RWPE1 (cell line): Measurements from ENCODE around the gene TBC1D21.
A peak's percentile ranks its signal among the peaks of the same experiment; 100 is the strongest.
"Not testable (repeated sequence)": the region's sequence is repeated elsewhere in the genome, so short reads cannot be mapped to it uniquely, and the experiment has no call there.

Source experiments
- CTCF ChIA-PET: fragments of 350-600 bp; sonication (Branson Sonifier 250); formaldehyde crosslinking; extraction: SDS; loops from one replicate; lab custom pipeline; 2021; lab: Yijun Ruan, JAX
- POLR2A ChIA-PET: fragments of 400-600 bp; formaldehyde crosslinking; extraction: SDS; loops from one replicate; lab custom pipeline; 2020; ENCODE audit warnings: antibody characterized with exemption; ENCODE audit not compliant: low non-redundant PET; lab: Yijun Ruan, JAX
- DNase-seq: peaks from one replicate; pipeline ENCODE4 v3.0.0; 2012; ENCODE audit warnings: low spot score
- H3K27ac ChIP-seq: fragments of 450-650 bp; 2 replicates; pipeline ENCODE4 v1.5.1; 2017
- TF ChIP-seq, protein P1 (sequence below): fragments of 450-650 bp; conservative IDR thresholded peaks from 2 replicates; pipeline ENCODE4 v1.5.1; 2017; ENCODE audit warnings: low read depth, mild to moderate bottlenecking

Gene TBC1D21

DNA sequence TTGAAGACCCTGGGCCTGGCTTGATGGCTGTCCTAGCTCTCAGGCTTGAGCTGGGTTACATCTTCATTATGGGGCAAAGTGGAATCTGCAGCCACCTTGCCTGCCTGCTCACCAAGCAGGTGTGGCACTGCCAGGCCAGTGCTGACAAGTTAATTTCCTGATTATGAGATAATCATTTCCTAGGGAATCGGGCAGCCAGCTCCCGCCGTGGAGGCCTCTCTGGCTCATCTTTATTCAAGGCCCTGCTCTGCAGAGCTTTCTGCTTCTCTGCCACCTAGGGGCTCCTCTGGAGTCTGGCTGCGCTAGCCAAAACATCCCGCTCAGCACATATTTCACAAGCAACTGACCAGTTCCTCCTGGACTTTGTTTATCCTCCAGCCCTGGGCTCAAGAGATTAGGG, 62.8 kb downstream of the TBC1D21 start:
- peak overlapping the region; percentile 53 for H3K27ac ChIP-seq
- TF ChIP-seq, protein P1, sequence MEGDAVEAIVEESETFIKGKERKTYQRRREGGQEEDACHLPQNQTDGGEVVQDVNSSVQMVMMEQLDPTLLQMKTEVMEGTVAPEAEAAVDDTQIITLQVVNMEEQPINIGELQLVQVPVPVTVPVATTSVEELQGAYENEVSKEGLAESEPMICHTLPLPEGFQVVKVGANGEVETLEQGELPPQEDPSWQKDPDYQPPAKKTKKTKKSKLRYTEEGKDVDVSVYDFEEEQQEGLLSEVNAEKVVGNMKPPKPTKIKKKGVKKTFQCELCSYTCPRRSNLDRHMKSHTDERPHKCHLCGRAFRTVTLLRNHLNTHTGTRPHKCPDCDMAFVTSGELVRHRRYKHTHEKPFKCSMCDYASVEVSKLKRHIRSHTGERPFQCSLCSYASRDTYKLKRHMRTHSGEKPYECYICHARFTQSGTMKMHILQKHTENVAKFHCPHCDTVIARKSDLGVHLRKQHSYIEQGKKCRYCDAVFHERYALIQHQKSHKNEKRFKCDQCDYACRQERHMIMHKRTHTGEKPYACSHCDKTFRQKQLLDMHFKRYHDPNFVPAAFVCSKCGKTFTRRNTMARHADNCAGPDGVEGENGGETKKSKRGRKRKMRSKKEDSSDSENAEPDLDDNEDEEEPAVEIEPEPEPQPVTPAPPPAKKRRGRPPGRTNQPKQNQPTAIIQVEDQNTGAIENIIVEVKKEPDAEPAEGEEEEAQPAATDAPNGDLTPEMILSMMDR: peak; percentile 38
- DNase-seq: peak; percentile 81
- POLR2A ChIA-PET: interaction anchor here (0.6 kb wide), 2 partner anchors 9 to 918 kb away, joined by 3 to 7 read pairs; no protein-coding TSS in a partner anchor
- CTCF ChIA-PET: interaction anchor here (0.9 to 1.7 kb wide), 3 partner anchors 9 to 37 kb away, joined by 3 to 8 read pairs (median 3); no protein-coding TSS in a partner anchor

DNA sequence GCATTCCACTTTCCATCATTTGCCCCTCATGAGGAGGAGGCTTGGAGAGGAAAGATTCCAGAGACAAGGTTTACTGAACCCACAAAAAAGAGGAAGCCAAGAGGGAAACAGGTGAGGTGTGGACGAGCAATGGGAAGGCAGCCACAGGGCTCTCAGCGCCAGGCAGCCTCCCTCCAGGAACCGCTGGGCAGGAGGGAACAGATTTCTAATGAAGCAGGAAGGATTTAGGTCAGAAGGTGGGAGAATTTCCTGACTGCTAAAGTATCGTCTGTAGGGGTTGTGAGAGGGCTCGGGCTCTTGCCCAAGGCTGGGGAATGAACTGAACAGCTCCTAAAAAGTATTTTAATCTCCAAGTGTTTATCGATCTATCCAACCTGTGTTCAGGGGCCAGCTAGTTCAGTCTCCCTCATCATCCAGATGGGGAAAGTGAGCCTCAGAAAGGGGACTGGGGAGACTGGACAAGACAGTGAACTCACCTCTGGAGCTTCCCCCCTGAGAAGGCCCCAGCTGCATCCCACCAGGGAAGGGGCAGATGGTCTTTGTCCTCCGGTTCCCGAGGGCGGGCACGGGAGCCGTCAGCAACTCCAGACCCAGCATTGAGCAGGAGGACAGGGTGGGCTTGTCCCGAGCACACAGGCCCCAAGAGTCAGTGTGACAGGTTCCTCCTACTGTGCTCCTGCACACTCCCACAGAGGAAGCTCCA, 63.4 kb downstream of the TBC1D21 start:
- TF ChIP-seq, protein P1: no peak; the same call in 1 of the 2 replicates
- no peak for DNase-seq
- peak overlapping the region; percentile 53 for H3K27ac ChIP-seq
- POLR2A ChIA-PET: no interaction called here
- CTCF ChIA-PET: interaction anchor here (0.6 to 1.7 kb wide), 5 partner anchors 9 to 63 kb away, joined by 3 to 8 read pairs (median 3); no protein-coding TSS in a partner anchor

DNA sequence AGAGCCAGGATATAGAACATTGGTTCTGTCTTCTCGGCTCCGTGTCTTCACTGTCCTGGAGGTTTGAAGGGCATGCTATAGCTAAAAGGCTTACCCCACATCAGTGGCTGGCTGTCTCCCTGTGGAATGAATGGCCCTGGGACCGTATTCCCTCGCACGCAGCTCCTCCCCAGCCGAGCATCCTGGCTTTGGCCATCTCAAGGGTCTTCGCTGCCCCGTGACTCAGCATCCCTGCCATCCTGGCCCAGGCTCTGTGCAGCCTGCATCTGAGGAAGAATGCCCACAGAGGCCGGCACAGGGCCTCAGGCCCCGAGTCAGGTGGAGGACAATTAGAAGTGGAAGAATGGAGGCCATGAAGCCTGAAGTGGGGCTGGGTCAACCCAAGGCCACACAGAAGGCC, 63.9 kb downstream of the TBC1D21 start:
- CTCF ChIA-PET: interaction anchor here (1.0 to 1.7 kb wide), 2 partner anchors 36 to 63 kb away, joined by 3 read pairs; no protein-coding TSS in a partner anchor

DNA sequence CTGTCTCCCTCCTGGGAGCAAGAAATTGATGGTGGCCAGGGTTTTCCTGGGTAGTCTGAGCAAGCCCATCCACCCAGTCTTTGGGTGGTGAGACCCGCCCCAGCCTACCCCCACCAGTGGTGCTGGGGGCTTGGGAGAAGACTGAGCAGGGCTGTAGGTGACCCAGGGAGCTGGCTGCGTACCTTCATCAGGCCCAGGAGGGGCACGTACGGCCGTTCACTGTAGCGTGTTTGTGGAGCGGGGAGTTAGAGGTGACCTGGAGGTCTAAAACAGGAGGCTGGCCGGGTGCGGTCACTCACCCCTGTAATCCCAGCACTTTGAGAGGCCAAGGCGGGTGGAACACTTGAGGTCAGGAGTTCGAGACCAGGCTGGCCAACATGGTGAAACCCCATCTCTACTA, 64.4 kb downstream of the TBC1D21 start:
- no peak for DNase-seq
- TF ChIP-seq, protein P1: no peak
- POLR2A ChIA-PET: no interaction called here
- CTCF ChIA-PET: interaction anchor here (1.7 kb wide), 1 partner anchor 64 kb away, joined by 3 read pairs; no protein-coding TSS in a partner anchor
- no peak overlapping the region for H3K27ac ChIP-seq

More for the DNA sequence above, 63.9 kb downstream of the TBC1D21 start:
- H3K27ac ChIP-seq: no peak overlapping the region
- no peak for DNase-seq
- POLR2A ChIA-PET: no interaction called here
- TF ChIP-seq, protein P1: no peak

DNA sequence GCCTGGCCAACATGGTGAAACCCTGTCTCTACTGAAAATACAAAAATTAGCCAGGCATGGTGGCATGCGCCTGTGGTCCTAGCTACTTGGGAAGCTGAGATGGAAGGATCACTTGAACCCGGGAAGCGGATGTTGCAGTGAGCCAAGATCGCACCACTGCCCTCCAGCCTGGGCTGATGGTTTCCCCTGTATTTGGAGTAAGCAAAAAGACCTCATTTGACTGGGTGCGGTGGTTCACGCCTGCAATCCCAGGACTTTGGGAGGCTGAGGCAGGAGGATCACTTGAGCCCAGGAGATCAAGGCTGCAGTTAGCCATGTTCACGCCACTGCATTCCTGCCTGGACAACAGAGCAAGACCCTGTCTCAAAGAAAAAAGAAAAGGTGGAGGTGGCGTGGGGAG, 65.2 kb downstream of the TBC1D21 start:
- H3K27ac ChIP-seq, DNase-seq, POLR2A ChIA-PET: not testable (repeated sequence)
- CTCF ChIA-PET: interaction anchor here (0.6 to 1.0 kb wide), 2 partner anchors 13 to 694 kb away, joined by 4 read pairs; no protein-coding TSS in a partner anchor
